Cerebellar cortex (tissue), 1 donor: Measurements from ENCODE around the gene CD59.
"Not testable (repeated sequence)": the region's sequence is repeated elsewhere in the genome, so short reads cannot be mapped to it uniquely, and the experiment has no call there.

Source experiments
- DNase-seq: peaks from one replicate; pipeline ENCODE4 v3.0.0-alpha.2; 2015; ENCODE audit warnings: low spot score

The CD59 gene

GRCh38 chr11:33665350-33666106 lies 70.7 kb downstream of the CD59 start:
- no peak for DNase-seq

- no peak for DNase-seq
These were observed 71.4 kb downstream of the CD59 start for GRCh38 chr11:33664827-33665226.

GRCh38 chr11:33664166-33664565 lies 72.1 kb downstream of the CD59 start:
- no peak for DNase-seq

- DNase-seq = peak; percentile 96
These were observed 73.1 kb downstream of the CD59 start for GRCh38 chr11:33663121-33663520.

- not testable (repeated sequence) for DNase-seq
These were observed 74.7 kb downstream of the CD59 start for GRCh38 chr11:33661526-33661925.

GRCh38 chr11:33660962-33661361 lies 75.3 kb downstream of the CD59 start:
- DNase-seq = no peak

GRCh38 chr11:33659370-33660139 lies 76.7 kb downstream of the CD59 start:
- DNase-seq = no peak

GRCh38 chr11:33658195-33658900 lies 77.9 kb downstream of the CD59 start:
- DNase-seq = peak; percentile 58

- DNase-seq = no peak
These were observed 78.5 kb downstream of the CD59 start for GRCh38 chr11:33657757-33658156.

GRCh38 chr11:33656768-33657167 lies 79.5 kb downstream of the CD59 start:
- DNase-seq = no peak

- DNase-seq = no peak
These were observed 80.2 kb downstream of the CD59 start for GRCh38 chr11:33655842-33656600.

- no peak for DNase-seq
These were observed 81.6 kb downstream of the CD59 start for GRCh38 chr11:33654594-33654993.
